GM19351 (cell line): Measurements from ENCODE around the gene MBP.

Experiments
- ATAC-seq: cut with Tn5 transposase; IDR thresholded peaks from one replicate; pipeline ENCODE4 v1.9.1; 2021; ENCODE audit warnings: mild to moderate bottlenecking, moderate library complexity; ENCODE audit not compliant: unreplicated experiment

Gene MBP

GRCh38 chr18:77069931-77070330 lies 62.7 kb downstream of the MBP start:
- ATAC-seq, result no peak

GRCh38 chr18:77069482-77069881 lies 63.1 kb downstream of the MBP start:
- no peak for ATAC-seq

- peak; percentile 36 for ATAC-seq
Observed at GRCh38 chr18:77068321-77069312, 64.0 kb downstream of the MBP start.

GRCh38 chr18:77067291-77068061 lies 65.1 kb downstream of the MBP start:
- peak; percentile 24 for ATAC-seq

- no peak for ATAC-seq
Observed at GRCh38 chr18:77066689-77067088, 65.9 kb downstream of the MBP start.

- ATAC-seq, result no peak
Observed at GRCh38 chr18:77066101-77066500, 66.5 kb downstream of the MBP start.

GRCh38 chr18:77065221-77065981 lies 67.2 kb downstream of the MBP start:
- ATAC-seq, result peak; percentile 28

GRCh38 chr18:77063260-77063659 lies 69.3 kb downstream of the MBP start:
- ATAC-seq, result peak; percentile 40

GRCh38 chr18:77062518-77063003 lies 70.0 kb downstream of the MBP start:
- peak; percentile 55 for ATAC-seq

- ATAC-seq, result peak; percentile 49
Observed at GRCh38 chr18:77061946-77062517, 70.6 kb downstream of the MBP start.

GRCh38 chr18:77061281-77061945 lies 71.2 kb downstream of the MBP start:
- ATAC-seq, result no peak

- ATAC-seq, result no peak
Observed at GRCh38 chr18:77060151-77060550, 72.4 kb downstream of the MBP start.

- no peak for ATAC-seq
Observed at GRCh38 chr18:77059294-77059916, 73.2 kb downstream of the MBP start.

GRCh38 chr18:77058290-77058835 lies 74.2 kb downstream of the MBP start:
- ATAC-seq, result no peak

- ATAC-seq, result no peak
Observed at GRCh38 chr18:77057006-77057395, 75.6 kb downstream of the MBP start.

- ATAC-seq, result no peak
Observed at GRCh38 chr18:77056344-77057005, 76.1 kb downstream of the MBP start.

- ATAC-seq, result no peak
Observed at GRCh38 chr18:77055429-77056300, 76.9 kb downstream of the MBP start.
